Measurements from ENCODE around the gene KLK4. TPM values are rescaled to one million over a fixed set of nuclear protein-coding genes. Genes with fewer than 3 reads are reported as not detected.

Gene KLK4
- total and polyA plus RNA-seq, 9 of the 15 experiments (the other 6 are each of a cell fraction or from before 2014, with no cell fraction given) = not detected

DNA sequence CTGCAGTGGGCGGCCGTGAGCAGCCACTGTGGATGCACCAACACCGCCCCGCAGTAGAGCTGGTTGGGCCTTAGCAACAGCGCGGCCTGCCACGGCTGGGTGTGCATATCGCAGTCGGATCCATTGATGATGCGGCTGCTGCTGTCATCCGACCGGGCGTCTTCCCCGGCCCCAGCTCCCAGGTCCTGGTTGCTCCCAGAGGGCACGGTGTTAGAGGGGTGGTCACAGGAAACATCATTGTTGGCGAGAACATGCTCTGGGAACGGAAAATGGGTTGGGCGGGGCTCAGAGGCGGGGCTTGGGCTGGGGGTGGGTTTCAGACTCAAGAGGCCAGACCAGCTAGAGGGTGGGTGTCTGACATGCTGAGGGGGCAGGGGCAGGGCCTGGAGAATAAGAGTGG is 38.7 kb upstream of the KLK4 start:
- no peak for FAIRE-seq
- peaks cover 0 to 8% of the 10 kb centered on the region in 2 experiments; a peak in 2 of 5 replicates for H3K4me1 ChIP-seq (replicated peaks in 1 of 2; ENCODE audit: control insufficient read depth in 2 of 2, insufficient read depth in 2 of 2, low read length in 2 of 2)
- BruUV-seq (replicated peaks) = no TSS peak
- POLR2A ChIA-PET = interaction anchor here (0.5 kb wide), 1 partner anchor 145 kb away, joined by 3 read pairs; no protein-coding TSS in a partner anchor
- 31% methylated on average over 14 of the region's 19 CpGs for WGBS (ENCODE audit: insufficient coverage, low coverage, missing lambda C conversion rate)
- no peak overlapping the region for H2AFZ ChIP-seq (ENCODE audit: low read depth, low read length)
- H3K36me3 ChIP-seq (ENCODE audit: control insufficient read depth, insufficient read depth, low read length) = no peaks in the 10 kb centered on the region
- CTCF ChIA-PET (ENCODE audit: low intra/inter-chr PET ratio) = no interaction called here
- DNase-seq (ENCODE audit: extremely low read depth in 1 of 4, low spot score in 3 of 4) = no peak
- no peaks in the 10 kb centered on the region for H3K9me3 ChIP-seq (replicated peaks; ENCODE audit: control insufficient read depth, insufficient read depth, low read depth, low read length)
- no peak overlapping the region for H3K4me2 ChIP-seq (ENCODE audit: insufficient read depth, low read length)
- H4K20me1 ChIP-seq (replicated peaks; ENCODE audit: control insufficient read depth, insufficient read depth, low read length) = no peaks in the 10 kb centered on the region
- H3K4me3 ChIP-seq = no peak overlapping the region
- no peak overlapping the region for H3K9ac ChIP-seq (ENCODE audit: insufficient read depth in 1 of 2, low read depth in 2 of 2, low read length in 2 of 2)
- TF ChIP-seq JUN (IDR thresholded peaks at IDR 0.05; ENCODE audit: borderline replicate concordance, low read depth, low read length) (no peak), JUN (CRISPR knock-in tag; IDR thresholded peaks at IDR 0.05; ENCODE audit: borderline replicate concordance) (no peak), RBM34 (IDR thresholded peaks at IDR 0.05; ENCODE audit: borderline replicate concordance, insufficient read depth, low read length) (no peak), YBX1 (IDR thresholded peaks at IDR 0.05) (no peak), TAF1 (IDR thresholded peaks at IDR 0.05; ENCODE audit: control insufficient read depth, extremely low read depth, insufficient read depth, low read length, severe bottlenecking) (no peak), CBX8 (IDR thresholded peaks at IDR 0.05; ENCODE audit: borderline replicate concordance, extremely low read depth, low read depth, low read length, poor library complexity, severe bottlenecking) (no peak), SMARCC2 (IDR thresholded peaks at IDR 0.05; ENCODE audit: low read depth) (no peak), SMARCE1 (IDR thresholded peaks at IDR 0.05) (no peak), ZNF140 (CRISPR knock-in tag; IDR thresholded peaks at IDR 0.05) (no peak), MCM3 (IDR thresholded peaks at IDR 0.05) (no peak), PHB2 (IDR thresholded peaks at IDR 0.05; ENCODE audit: low read depth) (no peak)
- TF ChIP-seq, protein P1, sequence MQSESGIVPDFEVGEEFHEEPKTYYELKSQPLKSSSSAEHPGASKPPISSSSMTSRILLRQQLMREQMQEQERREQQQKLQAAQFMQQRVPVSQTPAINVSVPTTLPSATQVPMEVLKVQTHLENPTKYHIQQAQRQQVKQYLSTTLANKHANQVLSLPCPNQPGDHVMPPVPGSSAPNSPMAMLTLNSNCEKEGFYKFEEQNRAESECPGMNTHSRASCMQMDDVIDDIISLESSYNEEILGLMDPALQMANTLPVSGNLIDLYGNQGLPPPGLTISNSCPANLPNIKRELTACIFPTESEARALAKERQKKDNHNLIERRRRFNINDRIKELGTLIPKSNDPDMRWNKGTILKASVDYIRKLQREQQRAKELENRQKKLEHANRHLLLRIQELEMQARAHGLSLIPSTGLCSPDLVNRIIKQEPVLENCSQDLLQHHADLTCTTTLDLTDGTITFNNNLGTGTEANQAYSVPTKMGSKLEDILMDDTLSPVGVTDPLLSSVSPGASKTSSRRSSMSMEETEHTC (IDR thresholded peaks at IDR 0.05) = no peak
- H3K9me1 ChIP-seq (ENCODE audit: control insufficient read depth, insufficient read depth, low read length) = no peaks in the 10 kb centered on the region
- intact Hi-C loops (cut with micrococcal nuclease) (no loop called here), in situ Hi-C loops (cut with MboI) (no loop called here)
- peaks cover 13 to 30% of the 10 kb centered on the region in 2 experiments; a peak in 4 of 5 replicates for H3K27me3 ChIP-seq (ENCODE audit: control insufficient read depth in 2 of 2, insufficient read depth in 2 of 2, low read length in 2 of 2)
- no peak for ATAC-seq
- no peaks in the 10 kb centered on the region for H3K79me2 ChIP-seq (ENCODE audit: control insufficient read depth, insufficient read depth, low read length)
- H3K27ac ChIP-seq (ENCODE audit: extremely low read depth, low read depth, low read length) = no peak overlapping the region

Data from K562 (cell line).